Measurements from ENCODE around the gene BTNL9.

Gene BTNL9

GRCh38 chr5:181105391-181106025, 65.4 kb downstream of the BTNL9 start:
- Histone ChIP-seq H3K27ac (ENCODE audit: insufficient read depth, low read length, poor library complexity, severe bottlenecking) (no peak overlapping the region), H3K36me3 (ENCODE audit: control insufficient read depth, insufficient read depth, low read length) (no peaks in the 10 kb centered on the region), H3K27me3 (replicated peaks; ENCODE audit: control insufficient read depth, insufficient read depth, low read length, poor library complexity, severe bottlenecking) (peaks cover 10% of the 10 kb centered on the region), H3K4me3 (ENCODE audit: insufficient read depth, low read depth, low read length, poor library complexity, severe bottlenecking) (no peak overlapping the region), H3K9me3 (ENCODE audit: control insufficient read depth, low read length) (no peaks in the 10 kb centered on the region), H3K4me1 (ENCODE audit: control insufficient read depth, insufficient read depth, low read length, poor library complexity, severe bottlenecking) (peaks cover 4% of the 10 kb centered on the region)
- no peak for DNase-seq

DNA sequence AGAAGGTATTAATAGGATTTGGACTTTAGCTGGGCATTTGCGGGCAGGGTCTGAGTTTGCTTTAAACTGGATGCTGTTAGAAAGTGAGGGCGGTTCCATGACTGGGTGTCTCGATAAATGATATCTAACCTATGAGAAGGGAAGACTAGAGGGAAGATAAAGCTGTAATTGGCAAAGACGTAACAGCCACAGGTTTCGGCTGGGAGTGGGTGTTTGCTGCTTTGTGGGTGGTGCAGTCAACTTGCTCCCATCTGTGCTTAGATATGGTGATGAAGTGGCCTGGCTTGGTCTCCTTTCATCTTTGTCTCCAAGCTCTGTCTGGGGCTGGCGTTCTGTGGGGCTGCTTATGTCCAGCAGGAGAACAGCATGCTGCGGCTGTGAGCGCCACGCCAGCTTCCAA, 67.6 kb downstream of the BTNL9 start:
- Histone ChIP-seq H3K36me3 (ENCODE audit: control insufficient read depth, insufficient read depth, low read length) (no peaks in the 10 kb centered on the region), H3K4me3 (ENCODE audit: insufficient read depth, low read depth, low read length, poor library complexity, severe bottlenecking) (no peak overlapping the region), H3K9me3 (ENCODE audit: control insufficient read depth, low read length) (no peaks in the 10 kb centered on the region), H3K4me1 (ENCODE audit: control insufficient read depth, insufficient read depth, low read length, poor library complexity, severe bottlenecking) (peaks cover 4% of the 10 kb centered on the region), H3K27me3 (replicated peaks; ENCODE audit: control insufficient read depth, insufficient read depth, low read length, poor library complexity, severe bottlenecking) (peaks cover 19% of the 10 kb centered on the region), H3K27ac (ENCODE audit: insufficient read depth, low read length, poor library complexity, severe bottlenecking) (no peak overlapping the region)
- no peak for DNase-seq

DNA sequence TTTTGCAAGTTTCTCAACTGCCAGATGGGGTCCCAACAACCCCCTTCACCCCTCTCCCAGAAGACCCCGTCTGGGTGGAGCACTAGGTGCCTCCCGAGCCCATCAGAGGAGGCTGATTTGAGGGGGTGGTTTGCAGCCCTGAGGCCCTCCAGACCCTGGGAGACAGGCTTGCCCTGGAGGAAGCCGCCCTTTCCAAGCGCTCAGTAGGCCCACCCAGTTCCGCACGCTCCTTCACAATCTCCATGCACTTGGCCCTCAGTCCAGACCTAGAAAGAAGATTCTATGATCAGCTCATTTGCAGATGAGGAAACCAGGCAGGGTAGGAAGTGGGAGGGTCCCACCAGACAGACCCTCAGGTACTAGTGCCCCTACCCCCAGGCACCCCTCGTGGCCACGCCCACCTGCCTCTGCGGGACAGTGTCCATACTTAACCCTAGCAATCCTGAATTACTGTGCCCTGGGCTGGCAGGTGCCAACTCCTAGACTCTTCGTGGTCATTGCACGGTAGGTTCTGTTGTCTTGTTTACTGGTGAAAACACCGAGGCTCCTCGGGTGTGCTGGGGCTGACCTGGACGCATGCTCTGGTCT, 68.6 kb downstream of the BTNL9 start:
- DNase-seq: no peak
- Histone ChIP-seq H3K27me3 (replicated peaks; ENCODE audit: control insufficient read depth, insufficient read depth, low read length, poor library complexity, severe bottlenecking) (peaks cover 19% of the 10 kb centered on the region), H3K27ac (ENCODE audit: insufficient read depth, low read length, poor library complexity, severe bottlenecking) (no peak overlapping the region), H3K4me3 (ENCODE audit: insufficient read depth, low read depth, low read length, poor library complexity, severe bottlenecking) (no peak overlapping the region), H3K36me3 (ENCODE audit: control insufficient read depth, insufficient read depth, low read length) (no peaks in the 10 kb centered on the region), H3K4me1 (ENCODE audit: control insufficient read depth, insufficient read depth, low read length, poor library complexity, severe bottlenecking) (peaks cover 4% of the 10 kb centered on the region), H3K9me3 (ENCODE audit: control insufficient read depth, low read length) (no peaks in the 10 kb centered on the region)

GRCh38 chr5:181109489-181110013, 69.5 kb downstream of the BTNL9 start:
- H3K27me3 ChIP-seq (replicated peaks; ENCODE audit: control insufficient read depth, insufficient read depth, low read length, poor library complexity, severe bottlenecking): peaks cover 21% of the 10 kb centered on the region
- no peaks in the 10 kb centered on the region for H3K4me1 ChIP-seq (ENCODE audit: control insufficient read depth, insufficient read depth, low read length, poor library complexity, severe bottlenecking)
- H3K4me3 ChIP-seq (ENCODE audit: insufficient read depth, low read depth, low read length, poor library complexity, severe bottlenecking): no peak overlapping the region

DNA sequence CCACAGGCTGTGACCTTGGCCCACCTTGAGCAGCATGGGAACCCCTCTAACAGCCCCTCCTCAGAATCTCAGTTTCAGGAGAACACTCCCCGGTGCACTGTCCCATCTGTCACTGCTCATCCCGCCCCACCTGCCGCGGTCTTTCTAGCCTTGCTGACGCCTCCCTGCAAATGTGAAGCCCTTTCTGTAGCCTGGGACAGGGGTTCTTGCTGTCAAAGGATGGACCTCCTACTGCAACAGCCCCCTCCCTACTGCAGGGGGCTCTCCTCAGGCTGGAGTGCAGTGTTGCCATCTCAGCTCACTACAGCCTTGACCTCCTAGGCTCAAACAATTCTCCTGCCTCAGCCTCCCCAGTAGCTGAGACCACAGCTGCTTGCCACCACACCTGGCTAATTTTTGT, 70.9 kb downstream of the BTNL9 start:
- H3K36me3 ChIP-seq (ENCODE audit: control insufficient read depth, insufficient read depth, low read length): no peaks in the 10 kb centered on the region
- H3K4me3 ChIP-seq (ENCODE audit: insufficient read depth, low read depth, low read length, poor library complexity, severe bottlenecking): no peak overlapping the region
- no peak for DNase-seq
- H3K4me1 ChIP-seq (ENCODE audit: control insufficient read depth, insufficient read depth, low read length, poor library complexity, severe bottlenecking): no peaks in the 10 kb centered on the region
- peaks cover 35% of the 10 kb centered on the region for H3K27me3 ChIP-seq (replicated peaks; ENCODE audit: control insufficient read depth, insufficient read depth, low read length, poor library complexity, severe bottlenecking)
- no peaks in the 10 kb centered on the region for H3K9me3 ChIP-seq (ENCODE audit: control insufficient read depth, low read length)
- no peak overlapping the region for H3K27ac ChIP-seq (ENCODE audit: insufficient read depth, low read length, poor library complexity, severe bottlenecking)

More at GRCh38 chr5:181109489-181110013, 69.5 kb downstream of the BTNL9 start:
- Histone ChIP-seq H3K27ac (ENCODE audit: insufficient read depth, low read length, poor library complexity, severe bottlenecking) (no peak overlapping the region), H3K9me3 (ENCODE audit: control insufficient read depth, low read length) (no peaks in the 10 kb centered on the region), H3K36me3 (ENCODE audit: control insufficient read depth, insufficient read depth, low read length) (no peaks in the 10 kb centered on the region)
- DNase-seq: no peak
